HCT116 (cell line): ENCODE results near the gene HEPACAM. TPM values are rescaled to one million over a fixed set of nuclear protein-coding genes. Genes with fewer than 3 reads are reported as not detected.

Experiments used
- ATAC-seq: fragments of 200-7000 bp; cut with Tn5 transposase; 2 replicates; pipeline ENCODE4 v1.9.1; 2020; ENCODE audit warnings: mild to moderate bottlenecking, moderate library complexity
- BruUV-seq: library from RNA; stranded (reverse); fragments of 400-500 nt; replicated peaks from 2 replicates; lab custom pipeline; 2021; lab: Mats Ljungman, UMichigan
- CTCF ChIA-PET: fragments of 300-600 bp; sonication (Branson Sonifier 250); formaldehyde crosslinking; loops from one replicate; lab custom pipeline; 2021; ENCODE audit warnings: antibody characterized with exemption; lab: Charles Lee
- POLR2A ChIA-PET: fragments of 300-600, 350-600 bp; sonication (Branson Sonifier 250); formaldehyde crosslinking; loops from one replicate; lab custom pipeline; 2021; ENCODE audit warnings: antibody characterized with exemption; lab: Charles Lee
- RAD21 ChIA-PET, 2 experiments: fragments of 300-600 bp; sonication (Branson Sonifier 250); formaldehyde crosslinking; loops; one replicate each; lab custom pipeline; 2023; ENCODE audit warnings: low total read pairs in 2 of 2; ENCODE audit not compliant: uncharacterized antibody in 2 of 2, unreplicated experiment in 2 of 2, low non-redundant PET in 1 of 2; lab: Charles Lee
- DNase-seq: peaks from one replicate; pipeline ENCODE4 v3.0.0-alpha.2; 2010; ENCODE audit warnings: low read depth, low spot score
- H2AFZ ChIP-seq: fragments of 200-600 bp; shearing (Covaris generic), sonication (generic); 2 replicates; pipeline ENCODE4 v1.6.1; 2017; ENCODE audit warnings: low read depth, mixed run types, mixed read lengths, antibody characterized with exemption, low read length; ENCODE audit not compliant: poor library complexity, severe bottlenecking
- H3K27ac ChIP-seq: 2 replicates; pipeline ENCODE4 v1.5.1; 2012; ENCODE audit warnings: low read depth, low read length
- H3K27me3 ChIP-seq: fragments of 200-600 bp; sonication (generic); 2 replicates; pipeline ENCODE4 v1.6.1; 2016; ENCODE audit warnings: mixed run types, low read length, mixed read lengths; ENCODE audit not compliant: insufficient read depth
- H3K36me3 ChIP-seq, 2 experiments: fragments of 200-500 bp in 1 of 2; fragments of 200-600 bp in 1 of 2; sonication (Bioruptor generic) in 1 of 2; sonication (generic) in 1 of 2; 2 replicates each; pipeline versions ENCODE4 v1.5.1 to v1.6.1; 2014 to 2016; ENCODE audit warnings: low read length in 2 of 2, inconsistent platforms in 1 of 2, mixed read lengths in 1 of 2, mixed run types in 1 of 2; ENCODE audit not compliant: insufficient read depth in 2 of 2, control insufficient read depth in 1 of 2
- H3K4me1 ChIP-seq, 2 experiments: fragments of 200-600 bp in 1 of 2; sonication (generic) in 1 of 2; 2 replicates each; pipeline versions ENCODE4 v1.5.1 to v1.6.1; 2012 to 2017; ENCODE audit warnings: low read length in 2 of 2, inconsistent platforms in 1 of 2, mild to moderate bottlenecking in 1 of 2, mixed read lengths in 1 of 2, mixed run types in 1 of 2, moderate library complexity in 1 of 2; ENCODE audit not compliant: insufficient read depth in 2 of 2, control insufficient read depth in 1 of 2
- H3K4me2 ChIP-seq: fragments of 200-600 bp; sonication (generic); 2 replicates; pipeline ENCODE4 v1.6.1; 2017; ENCODE audit warnings: mixed run types, low read length, mixed read lengths
- H3K4me3 ChIP-seq, 2 experiments: fragments of 200-600 bp in 1 of 2; sonication (generic) in 1 of 2; replicated peaks in 1 of 2; 2 replicates each; pipeline ENCODE4 v1.5.1; 2011 to 2016; ENCODE audit warnings: low read length in 2 of 2, control low read depth in 1 of 2, low read depth in 1 of 2, mild to moderate bottlenecking in 1 of 2, mixed read lengths in 1 of 2, mixed run types in 1 of 2
- H3K79me2 ChIP-seq: fragments of 200-600 bp; sonication (generic); 2 replicates; pipeline ENCODE4 v1.6.1; 2017; ENCODE audit warnings: mild to moderate bottlenecking, mixed run types, low read length, moderate library complexity, mixed read lengths; ENCODE audit not compliant: insufficient read depth
- H3K9ac ChIP-seq: fragments of 200-600 bp; sonication (generic); 2 replicates; pipeline ENCODE4 v1.6.1; 2016; ENCODE audit warnings: low read length, mixed read lengths
- H3K9me2 ChIP-seq: fragments of 200-600 bp; sonication (generic), shearing (Covaris generic); 2 replicates; pipeline ENCODE4 v1.6.1; 2017; ENCODE audit warnings: mixed run types, mild to moderate bottlenecking, moderate library complexity; ENCODE audit not compliant: insufficient read depth
- H3K9me3 ChIP-seq, 2 experiments: fragments of 200-500 bp in 1 of 2; fragments of 200-600 bp in 1 of 2; sonication (Bioruptor generic) in 1 of 2; sonication (generic) in 1 of 2; 2 replicates each; pipeline ENCODE4 v1.6.1; 2014 to 2017; ENCODE audit warnings: low read length in 2 of 2, mixed read lengths in 2 of 2, inconsistent platforms in 1 of 2, low read depth in 1 of 2, mild to moderate bottlenecking in 1 of 2, mixed run types in 1 of 2, moderate library complexity in 1 of 2; ENCODE audit not compliant: control insufficient read depth in 1 of 2, insufficient read depth in 1 of 2
- H4K20me1 ChIP-seq: fragments of 200-600 bp; sonication (generic), shearing (Covaris generic); 2 replicates; pipeline ENCODE4 v1.6.1; 2017; ENCODE audit warnings: mixed run types, mild to moderate bottlenecking, moderate library complexity; ENCODE audit not compliant: insufficient read depth
- CBX3 ChIP-seq: IDR thresholded peaks from 2 replicates; pipeline ENCODE4 v1.6.1; 2012; ENCODE audit warnings: low read depth
- EGR1 ChIP-seq: IDR thresholded peaks from 2 replicates; pipeline ENCODE4 v1.6.1; 2012; ENCODE audit warnings: low read depth
- EZH2 ChIP-seq: fragments of 200-600 bp; sonication (generic); IDR thresholded peaks from 2 replicates; pipeline ENCODE4 v1.6.1; 2017; ENCODE audit warnings: antibody characterized with exemption, mixed run types
- JUND ChIP-seq: IDR thresholded peaks from 2 replicates; pipeline ENCODE4 v1.6.1; 2012
- POLR2A ChIP-seq: IDR thresholded peaks from 2 replicates; pipeline ENCODE4 v1.7.0; 2011; ENCODE audit warnings: borderline replicate concordance; ENCODE audit not compliant: insufficient read depth, insufficient read length; ENCODE audit errors: extremely low read depth
- POLR2AphosphoS5 ChIP-seq: IDR thresholded peaks from 2 replicates; pipeline ENCODE4 v1.6.1; 2011; ENCODE audit warnings: mild to moderate bottlenecking, low read depth, low read length, moderate library complexity
- SIN3A ChIP-seq: IDR thresholded peaks from 2 replicates; pipeline ENCODE4 v1.6.1; 2012; ENCODE audit warnings: low read depth
- SP1 ChIP-seq: IDR thresholded peaks from 2 replicates; pipeline ENCODE4 v1.6.1; 2012; ENCODE audit warnings: low read depth
- SRF ChIP-seq: IDR thresholded peaks from 2 replicates; pipeline ENCODE4 v1.6.1; 2012; ENCODE audit warnings: low read depth
- TCF7L2 ChIP-seq: IDR thresholded peaks from 2 replicates; pipeline ENCODE4 v1.7.0; 2011; ENCODE audit warnings: borderline replicate concordance, inconsistent platforms; ENCODE audit not compliant: insufficient read depth, insufficient read length; ENCODE audit errors: extremely low read depth
- YY1 ChIP-seq: IDR thresholded peaks from 2 replicates; pipeline ENCODE4 v1.6.1; 2011; ENCODE audit warnings: low read length, low read depth, moderate library complexity, mild to moderate bottlenecking; ENCODE audit not compliant: insufficient replicate concordance; ENCODE audit errors: extremely low read depth
- ZFX ChIP-seq: fragments of 450-650 bp; IDR thresholded peaks from 2 replicates; pipeline ENCODE4 v1.6.1; 2017
- intact Hi-C: fragments of 100-400 bp; cut with micrococcal nuclease; formaldehyde crosslinking; loops from 2 replicates; pipeline ENCODE4 v1.10.0; 2022
- total RNA-seq: library from RNA; stranded (reverse); gene quantifications from one replicate; pipeline ENCODE4 v1.2.1, GENCODE V29; 2021; ENCODE audit not compliant: unreplicated experiment
- TF ChIP-seq, protein P1 (sequence below): IDR thresholded peaks from 2 replicates; pipeline ENCODE4 v1.6.1; 2012
- TF ChIP-seq, protein P2 (sequence below): IDR thresholded peaks from 2 replicates; pipeline ENCODE4 v1.6.1; 2012; ENCODE audit warnings: low read depth

Gene HEPACAM
- total RNA-seq, 1 experiment from 2014 or later, result not detected

DNA sequence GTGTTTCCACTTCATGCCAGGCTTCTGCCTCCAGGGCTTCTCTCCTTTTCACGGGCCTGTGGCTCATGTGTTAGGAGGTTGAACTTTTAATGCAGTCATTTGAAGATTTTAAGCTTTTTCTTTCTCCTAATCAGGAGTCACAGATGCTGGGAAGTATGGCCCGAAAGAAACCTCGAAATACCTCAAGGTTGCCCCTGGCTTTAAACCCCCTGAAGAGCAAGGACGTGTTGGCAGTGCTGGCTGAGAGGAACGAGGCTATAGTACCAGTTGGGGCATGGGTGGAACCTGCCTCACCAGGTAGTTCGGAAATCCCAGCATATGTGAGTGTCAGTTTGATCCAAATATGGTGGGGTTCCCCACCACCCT is 18.7 kb upstream of the HEPACAM start:
- Histone ChIP-seq H3K27me3 (no peaks in the 10 kb centered on the region), H3K9ac (peak overlapping the region; percentile 80), H3K9me2 (no peaks in the 10 kb centered on the region), H4K20me1 (no peaks in the 10 kb centered on the region), H3K4me1 (peaks cover 7 to 17% of the 10 kb centered on the region in 2 experiments), H2AFZ (peak overlapping the region; percentile 6), H3K4me2 (peak overlapping the region; percentile 89), H3K4me3 (peak overlapping the region; percentile 68 to 82), H3K9me3 (no peaks in the 10 kb centered on the region), H3K79me2 (no peaks in the 10 kb centered on the region), H3K36me3 (no peaks in the 10 kb centered on the region), H3K27ac (peak overlapping the region; percentile 25; the same call in 1 of the 2 replicates)
- RAD21 ChIA-PET, result interaction anchor here in 1 of 2 experiments (1.1 kb wide), 1 partner anchor 78 kb away, joined by 5 read pairs; no protein-coding TSS in a partner anchor
- POLR2A ChIA-PET, result interaction anchor here (1.3 to 1.8 kb wide), 2 partner anchors 11 to 78 kb away, joined by 4 to 17 read pairs; no protein-coding TSS in a partner anchor
- CTCF ChIA-PET, result interaction anchor here (1.8 kb wide), 1 partner anchor 78 kb away, joined by 15 read pairs; no protein-coding TSS in a partner anchor
- BruUV-seq, result TSS peak; percentile 76
- no peak for ATAC-seq
- intact Hi-C loops, result loop anchor here (2.0 kb wide), 1 partner anchor 78 kb away; no protein-coding TSS in a partner anchor
- no peak for DNase-seq
- TF ChIP-seq, protein P1, sequence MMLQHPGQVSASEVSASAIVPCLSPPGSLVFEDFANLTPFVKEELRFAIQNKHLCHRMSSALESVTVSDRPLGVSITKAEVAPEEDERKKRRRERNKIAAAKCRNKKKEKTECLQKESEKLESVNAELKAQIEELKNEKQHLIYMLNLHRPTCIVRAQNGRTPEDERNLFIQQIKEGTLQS, result no peak
- TF ChIP-seq ZFX (no peak), POLR2AphosphoS5 (no peak), JUND (no peak), SP1 (no peak), SRF (no peak)

DNA sequence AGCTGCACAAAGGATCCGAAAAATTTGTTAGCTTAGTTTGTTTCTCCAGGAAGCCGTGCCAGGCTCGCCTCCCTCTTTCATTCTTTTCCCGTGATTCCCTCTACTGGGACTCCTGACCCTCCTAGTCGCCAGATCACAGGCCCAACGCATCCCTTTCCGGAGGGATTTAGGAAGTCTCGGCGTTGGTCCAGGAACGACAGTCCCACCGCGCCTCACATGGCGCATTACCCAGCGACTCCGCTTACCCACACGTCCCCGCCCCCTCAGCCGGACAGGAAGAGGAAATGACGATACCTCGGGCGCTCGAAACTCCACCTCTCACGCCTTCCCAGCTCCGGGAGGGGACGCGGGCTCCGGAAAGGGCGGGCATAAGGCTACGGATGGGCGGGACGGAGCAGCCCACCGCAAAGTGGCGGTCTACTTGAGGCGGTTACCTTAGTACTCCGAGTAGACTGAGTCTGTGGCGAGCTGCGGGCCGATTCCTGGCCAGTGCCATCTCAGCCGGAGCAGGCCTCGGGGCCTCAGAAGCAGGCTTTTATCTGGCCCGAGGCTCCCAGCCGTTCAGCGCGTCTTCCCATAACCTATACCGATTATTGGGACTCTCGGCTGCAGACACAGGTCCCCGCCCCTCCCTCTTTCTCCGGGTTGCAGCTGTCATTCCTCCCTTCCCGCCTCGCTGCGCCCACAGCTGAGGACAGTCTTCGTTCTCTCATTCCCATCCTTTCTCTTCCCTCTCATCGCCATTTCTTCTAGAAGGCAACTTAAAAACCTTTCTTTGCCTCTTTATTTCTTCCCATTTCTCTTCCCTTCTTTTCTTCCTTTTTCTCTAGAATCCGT is 18.1 kb upstream of the HEPACAM start, which contains the start of gene CCDC15:
TSS of gene CCDC15 (plus strand) at position 450 of the 837 bp plus-strand sequence. CDS start 531 bp downstream, outside the sequence.
- H3K4me1 ChIP-seq, result peaks cover 7 to 17% of the 10 kb centered on the region in 2 experiments
- ATAC-seq, result peak; percentile 98
- no peaks in the 10 kb centered on the region for H3K79me2 ChIP-seq
- H3K27me3 ChIP-seq, result no peaks in the 10 kb centered on the region
- H2AFZ ChIP-seq, result peak within 1 kb of the TSS; percentile 32
- H3K36me3 ChIP-seq, result no peaks in the 10 kb centered on the region
- H3K9me3 ChIP-seq, result no peaks in the 10 kb centered on the region
- peak within 1 kb of the TSS; percentile 80 for H3K9ac ChIP-seq
- H4K20me1 ChIP-seq, result no peaks in the 10 kb centered on the region
- ChIA-PET POLR2A (interaction anchor here (0.6 to 1.8 kb wide), 5 partner anchors 10 to 170 kb away, joined by 3 to 17 read pairs (median 5); no protein-coding TSS in a partner anchor), CTCF (interaction anchor here (0.7 to 1.8 kb wide), 4 partner anchors 12 to 78 kb away, joined by 3 to 15 read pairs (median 3); no protein-coding TSS in a partner anchor), RAD21 (interaction anchor here in 1 of 2 experiments (1.1 kb wide), 1 partner anchor 78 kb away, joined by 5 read pairs; no protein-coding TSS in a partner anchor)
- DNase-seq, result peak; percentile 94
- no TSS peak for BruUV-seq
- H3K4me3 ChIP-seq, result peak within 1 kb of the TSS; percentile 68 to 82
- peak within 1 kb of the TSS; percentile 64 for H3K27ac ChIP-seq
- intact Hi-C loops, result loop anchor here (2.0 kb wide), 1 partner anchor 77 kb away; no protein-coding TSS in a partner anchor
- no peaks in the 10 kb centered on the region for H3K9me2 ChIP-seq
- H3K4me2 ChIP-seq, result peak within 1 kb of the TSS; percentile 89
- TF ChIP-seq EZH2, result no peak
- peak; percentile 88 for TF ChIP-seq SP1
- no peak for TF ChIP-seq TCF7L2
- TF ChIP-seq EGR1, result peak; percentile 80
- no peak for TF ChIP-seq JUND
- TF ChIP-seq ZFX, result peak; percentile 17; the same call in 1 of the 2 replicates
- TF ChIP-seq POLR2AphosphoS5, result peak; percentile 97
- peak; percentile 69 for TF ChIP-seq YY1
- TF ChIP-seq SRF, result no peak; the same call in 1 of the 2 replicates
- TF ChIP-seq CBX3, result peak; percentile 11; the same call in 1 of the 2 replicates
- TF ChIP-seq, protein P2, sequence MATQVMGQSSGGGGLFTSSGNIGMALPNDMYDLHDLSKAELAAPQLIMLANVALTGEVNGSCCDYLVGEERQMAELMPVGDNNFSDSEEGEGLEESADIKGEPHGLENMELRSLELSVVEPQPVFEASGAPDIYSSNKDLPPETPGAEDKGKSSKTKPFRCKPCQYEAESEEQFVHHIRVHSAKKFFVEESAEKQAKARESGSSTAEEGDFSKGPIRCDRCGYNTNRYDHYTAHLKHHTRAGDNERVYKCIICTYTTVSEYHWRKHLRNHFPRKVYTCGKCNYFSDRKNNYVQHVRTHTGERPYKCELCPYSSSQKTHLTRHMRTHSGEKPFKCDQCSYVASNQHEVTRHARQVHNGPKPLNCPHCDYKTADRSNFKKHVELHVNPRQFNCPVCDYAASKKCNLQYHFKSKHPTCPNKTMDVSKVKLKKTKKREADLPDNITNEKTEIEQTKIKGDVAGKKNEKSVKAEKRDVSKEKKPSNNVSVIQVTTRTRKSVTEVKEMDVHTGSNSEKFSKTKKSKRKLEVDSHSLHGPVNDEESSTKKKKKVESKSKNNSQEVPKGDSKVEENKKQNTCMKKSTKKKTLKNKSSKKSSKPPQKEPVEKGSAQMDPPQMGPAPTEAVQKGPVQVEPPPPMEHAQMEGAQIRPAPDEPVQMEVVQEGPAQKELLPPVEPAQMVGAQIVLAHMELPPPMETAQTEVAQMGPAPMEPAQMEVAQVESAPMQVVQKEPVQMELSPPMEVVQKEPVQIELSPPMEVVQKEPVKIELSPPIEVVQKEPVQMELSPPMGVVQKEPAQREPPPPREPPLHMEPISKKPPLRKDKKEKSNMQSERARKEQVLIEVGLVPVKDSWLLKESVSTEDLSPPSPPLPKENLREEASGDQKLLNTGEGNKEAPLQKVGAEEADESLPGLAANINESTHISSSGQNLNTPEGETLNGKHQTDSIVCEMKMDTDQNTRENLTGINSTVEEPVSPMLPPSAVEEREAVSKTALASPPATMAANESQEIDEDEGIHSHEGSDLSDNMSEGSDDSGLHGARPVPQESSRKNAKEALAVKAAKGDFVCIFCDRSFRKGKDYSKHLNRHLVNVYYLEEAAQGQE, result no peak
- TF ChIP-seq POLR2A, result peak; percentile 86
- TF ChIP-seq SIN3A, result peak; percentile 91
